K562 (cell line): ENCODE data around the gene OLFML2A. TPM values are rescaled to one million over a fixed set of nuclear protein-coding genes. Genes with fewer than 3 reads are reported as not detected.

Source experiments
- ATAC-seq: fragments of 200-7000 bp; cut with Tn5 transposase; 3 replicates; pipeline ENCODE4 v1.9.1; 2020; ENCODE audit warnings: moderate library complexity
- BruUV-seq: library from RNA; stranded (reverse); fragments of 400-500 nt; replicated peaks from 2 replicates; lab custom pipeline; 2021; lab: Mats Ljungman, UMichigan
- CTCF ChIA-PET: fragments of 300-600 bp; formaldehyde crosslinking; extraction: SDS; loops from one replicate; lab custom pipeline; 2021; ENCODE audit warnings: low intra/inter-chr PET ratio; lab: Yijun Ruan, JAX
- POLR2A ChIA-PET: fragments of 300-600, 350-650 bp; sonication (Branson Sonifier 250); formaldehyde crosslinking; extraction: SDS; loops from one replicate; lab custom pipeline; 2021; ENCODE audit warnings: antibody characterized with exemption, inconsistent platforms; lab: Yijun Ruan, JAX
- DNase-seq, 4 experiments: peaks; one replicate each; pipeline versions ENCODE4 v3.0.0 to v3.0.0-alpha.2; 2011 to 2018; ENCODE audit warnings: low spot score in 3 of 4, mixed read lengths in 3 of 4; ENCODE audit errors: extremely low read depth in 1 of 4
- FAIRE-seq: peaks from 2 replicates; lab custom pipeline; 2011; peaks lifted over from hg19 to GRCh38; lab: Jason Lieb, UNC
- H2AFZ ChIP-seq: 2 replicates; pipeline ENCODE4 v1.6.0; 2011; ENCODE audit warnings: low read depth, low read length, control low read depth, inconsistent platforms
- H3K27ac ChIP-seq: fragments of 200-600 bp; 3 replicates; pipeline ENCODE4 v1.8.0; 2011; ENCODE audit warnings: low read depth, mild to moderate bottlenecking, control low read depth, inconsistent platforms, low read length, moderate library complexity, mixed read lengths; ENCODE audit errors: extremely low read depth
- H3K27me3 ChIP-seq, 2 experiments: fragments of 300-600 bp in 1 of 2; 2 replicates in 1 of 2; 3 replicates in 1 of 2; pipeline versions ENCODE4 v1.6.0 to v1.8.0; 2011; ENCODE audit warnings: inconsistent platforms in 2 of 2, low read length in 2 of 2, mild to moderate bottlenecking in 1 of 2, mixed read lengths in 1 of 2, moderate library complexity in 1 of 2; ENCODE audit not compliant: control insufficient read depth in 2 of 2, insufficient read depth in 2 of 2
- H3K36me3 ChIP-seq: fragments of 300-600 bp; 3 replicates; pipeline ENCODE4 v1.8.0; 2011; ENCODE audit warnings: mild to moderate bottlenecking, low read length, inconsistent platforms; ENCODE audit not compliant: control insufficient read depth, insufficient read depth
- H3K4me1 ChIP-seq, 2 experiments: fragments of 200-600 bp in 1 of 2; replicated peaks in 1 of 2; 2 replicates in 1 of 2; 3 replicates in 1 of 2; pipeline versions ENCODE4 v1.5.1 to v1.8.0; 2011; ENCODE audit warnings: inconsistent platforms in 2 of 2, low read length in 2 of 2, mild to moderate bottlenecking in 1 of 2, mixed read lengths in 1 of 2, moderate library complexity in 1 of 2; ENCODE audit not compliant: control insufficient read depth in 2 of 2, insufficient read depth in 2 of 2
- H3K4me2 ChIP-seq: 2 replicates; pipeline ENCODE4 v1.6.1; 2011; ENCODE audit warnings: low read length, control low read depth, inconsistent platforms, mixed read lengths; ENCODE audit not compliant: insufficient read depth
- H3K4me3 ChIP-seq: fragments of 200-600 bp; sonication (generic), shearing (Covaris generic); 2 replicates; pipeline ENCODE4 v1.5.1; 2016; ENCODE audit warnings: control low read depth, inconsistent platforms
- H3K79me2 ChIP-seq: fragments of 200-600 bp; 3 replicates; pipeline ENCODE4 v1.8.0; 2011; ENCODE audit warnings: low read length, inconsistent platforms; ENCODE audit not compliant: control insufficient read depth, insufficient read depth
- H3K9ac ChIP-seq, 2 experiments: 2 replicates each; pipeline versions ENCODE4 v1.6.0 to v1.6.1; 2011; ENCODE audit warnings: low read depth in 2 of 2, low read length in 2 of 2, control low read depth in 1 of 2, inconsistent platforms in 1 of 2, mild to moderate bottlenecking in 1 of 2, mixed read lengths in 1 of 2; ENCODE audit not compliant: insufficient read depth in 1 of 2
- H3K9me1 ChIP-seq: one replicate; pipeline ENCODE4 v1.6.0; 2011; ENCODE audit warnings: inconsistent platforms, mild to moderate bottlenecking, low read length, moderate library complexity; ENCODE audit not compliant: control insufficient read depth, insufficient read depth
- H3K9me3 ChIP-seq: replicated peaks from 2 replicates; pipeline ENCODE4 v1.5.1; 2011; ENCODE audit warnings: low read depth, low read length, inconsistent platforms; ENCODE audit not compliant: control insufficient read depth, insufficient read depth
- H4K20me1 ChIP-seq: replicated peaks from 2 replicates; pipeline ENCODE4 v1.6.1; 2011; ENCODE audit warnings: low read length, inconsistent platforms, mixed read lengths; ENCODE audit not compliant: control insufficient read depth, insufficient read depth
- RFX1 ChIP-seq: fragments of 450-650 bp; IDR thresholded peaks from 2 replicates; pipeline ENCODE4 v1.6.1; 2016; ENCODE audit warnings: mild to moderate bottlenecking, moderate library complexity
- ZNF384 ChIP-seq: IDR thresholded peaks from 2 replicates; pipeline ENCODE4 v1.6.1; 2012; ENCODE audit warnings: low read depth, low read length, improper control_type of control experiment
- WGBS: fragments of 100-300 bp; shearing (Covaris generic); methylation state at CpG from one replicate; pipeline ENCODE4 v1.1.6; 2016; ENCODE audit warnings: low coverage, mixed read lengths; ENCODE audit not compliant: insufficient coverage; ENCODE audit errors: missing lambda C conversion rate; 5-methylcytosine and 5-hydroxymethylcytosine counted together
- in situ Hi-C: fragments of 300-500 bp; cut with MboI; formaldehyde crosslinking; loops from 4 replicates; pipeline ENCODE4 v1.15.0; 2018; ENCODE audit warnings: inconsistent platforms, mixed read lengths
- intact Hi-C: fragments of 100-400 bp; cut with micrococcal nuclease; formaldehyde crosslinking; loops from 2 replicates; pipeline ENCODE4 v1.14.2; 2022
- polyA plus RNA-seq, 8 experiments: library from polyadenylated mRNA; depleted of rRNA in 4 of 8; stranded (reverse) in 5 of 8; unstranded in 3 of 8; fragments of >200 nt; fragmentation: Nextera tagmentation in 2 of 8; fragmentation: Illumina TruSeq in 1 of 8; extraction: Ambion mirVana in 2 of 8; extraction: Trizol in 1 of 8; gene quantifications; 2 replicates each; pipeline versions ENCODE4 v1.2.1 to v1.2.3, GENCODE V29; 2011 to 2014; ENCODE audit warnings: inconsistent platforms in 1 of 8, missing spikeins in 1 of 8
- total RNA-seq, 7 experiments: library from RNA; depleted of rRNA in 6 of 7; stranded (reverse); fragments of >200 nt in 6 of 7; fragmentation: Illumina TruSeq in 2 of 7; extraction: Trizol in 2 of 7; gene quantifications; 2 replicates each; pipeline versions ENCODE4 v1.2.1 to v1.2.3, GENCODE V29; 2011 to 2021; ENCODE audit warnings: low replicate concordance in 1 of 7
- TF ChIP-seq, protein P1 (sequence below): fragments of 450-650 bp; IDR thresholded peaks from 2 replicates; pipeline ENCODE4 v1.6.1; 2016
- TF ChIP-seq, protein P2 (sequence below): fragments of 250-450 bp; sonication (Bioruptor Pico); IDR thresholded peaks from 2 replicates; pipeline ENCODE4 v1.6.1; 2021; ENCODE audit warnings: mild to moderate bottlenecking

The OLFML2A gene
- total and polyA plus RNA-seq, 9 of the 15 experiments (the other 6 are each of a cell fraction or from before 2014, with no cell fraction given): 0.16 TPM; not detected in 8

DNA sequence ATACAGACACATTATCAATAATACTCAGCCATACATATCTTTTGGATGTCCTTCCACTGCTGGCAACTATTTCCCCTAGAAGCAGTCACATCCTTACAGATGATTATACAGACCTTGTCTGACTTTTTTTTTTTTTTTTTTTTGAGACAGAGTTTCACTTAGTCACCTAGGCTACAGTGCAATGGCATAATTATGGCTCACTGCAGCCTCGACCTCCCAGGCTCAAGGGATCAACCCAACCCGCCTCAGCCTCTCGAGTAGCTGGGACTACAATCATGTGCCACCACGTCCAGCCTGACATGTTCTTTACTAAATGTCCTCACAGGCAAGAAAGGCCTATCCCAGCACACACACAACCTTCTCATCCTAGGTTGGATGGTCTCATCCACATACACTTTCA lies 29.9 kb upstream of the OLFML2A start:
- FAIRE-seq (no peak), ATAC-seq (no peak; the same call in 2 of the 3 replicates), DNase-seq (no peak)
- H3K4me3 ChIP-seq: no peak overlapping the region
- BruUV-seq: no TSS peak
- H4K20me1 ChIP-seq: no peaks in the 10 kb centered on the region
- peaks cover 10 to 29% of the 10 kb centered on the region in 2 experiments; a peak in 4 of 5 replicates for H3K4me1 ChIP-seq
- H3K27me3 ChIP-seq: no peaks in the 10 kb centered on the region
- H3K27ac ChIP-seq: peak overlapping the region; percentile 29; the same call in 2 of the 3 replicates
- H3K9me3 ChIP-seq: no peaks in the 10 kb centered on the region
- intact Hi-C loops (no loop called here), in situ Hi-C loops (no loop called here)
- H3K36me3 ChIP-seq: no peaks in the 10 kb centered on the region
- H3K4me2 ChIP-seq: peak overlapping the region; percentile 40
- POLR2A ChIA-PET: interaction anchor here (0.6 to 1.2 kb wide), 3 partner anchors 10 to 18 kb away, joined by 3 to 5 read pairs (median 3); no protein-coding TSS in a partner anchor
- peaks cover 86% of the 10 kb centered on the region for H3K79me2 ChIP-seq
- H2AFZ ChIP-seq: no peak overlapping the region; the same call in 1 of the 2 replicates
- no peaks in the 10 kb centered on the region for H3K9me1 ChIP-seq
- CTCF ChIA-PET: interaction anchor here (1.1 kb wide), 1 partner anchor 32 kb away, joined by 3 read pairs; no protein-coding TSS in a partner anchor
- peak overlapping the region in 1 of 2 experiments; percentile 11; a peak in 1 of 4 replicates for H3K9ac ChIP-seq
- TF ChIP-seq, protein P1, sequence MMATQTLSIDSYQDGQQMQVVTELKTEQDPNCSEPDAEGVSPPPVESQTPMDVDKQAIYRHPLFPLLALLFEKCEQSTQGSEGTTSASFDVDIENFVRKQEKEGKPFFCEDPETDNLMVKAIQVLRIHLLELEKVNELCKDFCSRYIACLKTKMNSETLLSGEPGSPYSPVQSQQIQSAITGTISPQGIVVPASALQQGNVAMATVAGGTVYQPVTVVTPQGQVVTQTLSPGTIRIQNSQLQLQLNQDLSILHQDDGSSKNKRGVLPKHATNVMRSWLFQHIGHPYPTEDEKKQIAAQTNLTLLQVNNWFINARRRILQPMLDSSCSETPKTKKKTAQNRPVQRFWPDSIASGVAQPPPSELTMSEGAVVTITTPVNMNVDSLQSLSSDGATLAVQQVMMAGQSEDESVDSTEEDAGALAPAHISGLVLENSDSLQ: 0 out of 2 replicates have a peak, but pooled peaks have one; percentile 22
- TF ChIP-seq ZNF384: peak; percentile 82
- TF ChIP-seq, protein P2, sequence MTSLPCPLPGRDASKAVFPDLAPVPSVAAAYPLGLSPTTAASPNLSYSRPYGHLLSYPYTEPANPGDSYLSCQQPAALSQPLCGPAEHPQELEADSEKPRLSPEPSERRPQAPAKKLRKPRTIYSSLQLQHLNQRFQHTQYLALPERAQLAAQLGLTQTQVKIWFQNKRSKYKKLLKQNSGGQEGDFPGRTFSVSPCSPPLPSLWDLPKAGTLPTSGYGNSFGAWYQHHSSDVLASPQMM (CRISPR knock-in tag): no peak
- TF ChIP-seq RFX1: peak; percentile 54; the same call in 1 of the 2 replicates
- WGBS: 30% methylated on average over 4 of the region's 4 CpGs
